Endothelial cell of umbilical vein (primary cell): ENCODE results near the gene GRK1. TPM values are rescaled to one million over a fixed set of nuclear protein-coding genes. Genes with fewer than 3 reads are reported as not detected.

ENCODE experiments used
- BruUV-seq: library from RNA; stranded (reverse); fragments of 400-500 nt; replicated peaks from 2 replicates; lab custom pipeline; 2021; lab: Mats Ljungman, UMichigan
- CTCF ChIA-PET: fragments of 300-600, 350-600 bp; sonication (Branson Sonifier 250); formaldehyde crosslinking; loops from one replicate; lab custom pipeline; 2021; ENCODE audit warnings: antibody characterized with exemption, inconsistent platforms; lab: Charles Lee
- POLR2A ChIA-PET: fragments of 300-600, 350-600 bp; sonication (Branson Sonifier 250); formaldehyde crosslinking; loops from one replicate; lab custom pipeline; 2021; ENCODE audit warnings: antibody characterized with exemption, inconsistent platforms; lab: Charles Lee
- DNase-seq: peaks from one replicate; pipeline ENCODE4 v3.0.0-alpha.2; 2011; ENCODE audit warnings: low read depth, low spot score
- FAIRE-seq: peaks from 2 replicates; lab custom pipeline; 2011; peaks lifted over from hg19 to GRCh38; lab: Jason Lieb, UNC
- H2AFZ ChIP-seq: 2 replicates; pipeline ENCODE4 v1.6.0; 2012; ENCODE audit warnings: low read depth, low read length, control low read depth, inconsistent platforms
- H3K27ac ChIP-seq: 2 replicates; pipeline ENCODE4 v1.5.1; 2011; ENCODE audit warnings: low read depth, mild to moderate bottlenecking, control low read depth, low read length, moderate library complexity; ENCODE audit not compliant: insufficient read depth
- H3K27me3 ChIP-seq, 2 experiments: 2 replicates each; pipeline versions ENCODE4 v1.6.0 to v1.6.1; 2011; ENCODE audit warnings: low read length in 2 of 2, mixed read lengths in 1 of 2; ENCODE audit not compliant: control insufficient read depth in 2 of 2, insufficient read depth in 2 of 2
- H3K36me3 ChIP-seq, 2 experiments: 2 replicates in 1 of 2; 3 replicates in 1 of 2; pipeline ENCODE4 v1.5.1; 2011; ENCODE audit warnings: low read length in 2 of 2, mild to moderate bottlenecking in 1 of 2, moderate library complexity in 1 of 2; ENCODE audit not compliant: control insufficient read depth in 2 of 2, insufficient read depth in 2 of 2; ENCODE audit errors: extremely low read depth in 1 of 2
- H3K4me1 ChIP-seq: 3 replicates; pipeline ENCODE4 v1.5.1; 2011; ENCODE audit warnings: mild to moderate bottlenecking, low read length; ENCODE audit not compliant: control insufficient read depth, insufficient read depth; ENCODE audit errors: extremely low read depth
- H3K4me2 ChIP-seq: 2 replicates; pipeline ENCODE4 v1.6.1; 2011; ENCODE audit warnings: low read length, control low read depth, mixed read lengths; ENCODE audit not compliant: insufficient read depth
- H3K4me3 ChIP-seq, 3 experiments: fragments of 200-600 bp in 1 of 3; sonication (generic), shearing (Covaris generic) in 1 of 3; replicated peaks in 1 of 3; 2 replicates each; pipeline ENCODE4 v1.5.1; 2011 to 2016; ENCODE audit warnings: control low read depth in 3 of 3, low read length in 3 of 3, mild to moderate bottlenecking in 2 of 3, inconsistent platforms in 1 of 3, low read depth in 1 of 3, moderate library complexity in 1 of 3; ENCODE audit not compliant: insufficient read depth in 1 of 3
- H3K79me2 ChIP-seq: 2 replicates; pipeline ENCODE4 v1.6.0; 2012; ENCODE audit warnings: low read length, inconsistent platforms; ENCODE audit not compliant: control insufficient read depth, insufficient read depth
- H3K9ac ChIP-seq: replicated peaks from 2 replicates; pipeline ENCODE3; 2011; ENCODE audit warnings: low read length, control low read depth; ENCODE audit not compliant: insufficient read depth; ENCODE audit errors: extremely low read depth
- H3K9me1 ChIP-seq: replicated peaks from 3 replicates; pipeline ENCODE4 v1.6.0; 2011; ENCODE audit warnings: mild to moderate bottlenecking, low read length; ENCODE audit not compliant: control insufficient read depth, insufficient read depth; ENCODE audit errors: extremely low read depth
- H3K9me3 ChIP-seq: replicated peaks from 2 replicates; pipeline ENCODE4 v1.5.1; 2012; ENCODE audit warnings: low read length, inconsistent platforms; ENCODE audit not compliant: control insufficient read depth, insufficient read depth
- H4K20me1 ChIP-seq: replicated peaks from 2 replicates; pipeline ENCODE3; 2011; ENCODE audit warnings: mild to moderate bottlenecking, low read length; ENCODE audit not compliant: control insufficient read depth, insufficient read depth; ENCODE audit errors: extremely low read depth
- EZH2 ChIP-seq: IDR thresholded peaks from 2 replicates; pipeline ENCODE4 v1.6.1; 2012; ENCODE audit warnings: borderline replicate concordance, low read depth, mild to moderate bottlenecking, moderate library complexity, low read length, inconsistent platforms; ENCODE audit not compliant: severe bottlenecking
- FOS ChIP-seq: IDR thresholded peaks from 2 replicates; pipeline ENCODE4 v1.6.1; 2011; ENCODE audit warnings: mild to moderate bottlenecking, low read length, moderate library complexity, borderline replicate concordance; ENCODE audit not compliant: insufficient read depth
- GATA2 ChIP-seq: IDR thresholded peaks from 2 replicates; pipeline ENCODE4 v1.7.0; 2011; ENCODE audit warnings: low read depth, mild to moderate bottlenecking, moderate library complexity, mixed read lengths, low read length; ENCODE audit not compliant: insufficient read length, insufficient read depth
- JUN ChIP-seq: IDR thresholded peaks from 2 replicates; pipeline ENCODE4 v1.6.1; 2011; ENCODE audit warnings: borderline replicate concordance, low read depth; ENCODE audit not compliant: insufficient read length, insufficient read depth
- MAX ChIP-seq: IDR thresholded peaks from 2 replicates; pipeline ENCODE4 v1.6.1; 2011; ENCODE audit not compliant: insufficient read depth, insufficient read length
- MYC ChIP-seq: IDR thresholded peaks from one replicate; pipeline ENCODE4 v1.6.1; 2011; ENCODE audit warnings: mild to moderate bottlenecking, low read depth, low read length
- POLR2A ChIP-seq: IDR thresholded peaks from 2 replicates; pipeline ENCODE4 v1.6.1; 2012; ENCODE audit warnings: low read depth, mild to moderate bottlenecking, control low read depth, low read length
- POLR2AphosphoS5 ChIP-seq: IDR thresholded peaks from 2 replicates; pipeline ENCODE4 v1.6.1; 2012; ENCODE audit warnings: low read depth, mild to moderate bottlenecking, control low read depth, low read length, moderate library complexity; ENCODE audit not compliant: insufficient read depth
- dilution Hi-C: fragments of 300-500 bp; cut with MboI; formaldehyde crosslinking; loops from one replicate; pipeline ENCODE4 v1.15.0; 2019; ENCODE audit warnings: low sequenced_read_pairs; ENCODE audit not compliant: extremely low pct_ligation_motif_present
- intact Hi-C: fragments of 100-400 bp; cut with micrococcal nuclease; formaldehyde crosslinking; loops from one replicate; pipeline ENCODE4 v1.10.0; 2022
- polyA plus RNA-seq, 4 experiments: library from polyadenylated mRNA; depleted of rRNA in 3 of 4; stranded (reverse) in 3 of 4; unstranded in 1 of 4; fragments of >200 nt; gene quantifications; 2 replicates each; pipeline versions ENCODE4 v1.2.1 to v1.2.3, GENCODE V29; 2011 to 2012; ENCODE audit warnings: missing spikeins in 1 of 4
- total RNA-seq: library from RNA; stranded (reverse); gene quantifications from 2 replicates; pipeline ENCODE4 v1.2.3, GENCODE V29; 2021
- TF ChIP-seq, protein P1 (sequence below), 2 donors: IDR thresholded peaks; 1 replicate in 1 of 2; 2 replicates in 1 of 2; pipeline ENCODE4 v1.5.1; 2011; ENCODE audit warnings: low read length in 2 of 2, mild to moderate bottlenecking in 2 of 2, moderate library complexity in 2 of 2, control low read depth in 1 of 2, inconsistent platforms in 1 of 2, low read depth in 1 of 2; ENCODE audit not compliant: insufficient read depth in 1 of 2; ENCODE audit errors: extremely low read depth in 1 of 2

The GRK1 gene
- total and polyA plus RNA-seq, 2 donors (not counting 3 experiments of a cell fraction or from before 2014, with no cell fraction given), result not detected

DNA sequence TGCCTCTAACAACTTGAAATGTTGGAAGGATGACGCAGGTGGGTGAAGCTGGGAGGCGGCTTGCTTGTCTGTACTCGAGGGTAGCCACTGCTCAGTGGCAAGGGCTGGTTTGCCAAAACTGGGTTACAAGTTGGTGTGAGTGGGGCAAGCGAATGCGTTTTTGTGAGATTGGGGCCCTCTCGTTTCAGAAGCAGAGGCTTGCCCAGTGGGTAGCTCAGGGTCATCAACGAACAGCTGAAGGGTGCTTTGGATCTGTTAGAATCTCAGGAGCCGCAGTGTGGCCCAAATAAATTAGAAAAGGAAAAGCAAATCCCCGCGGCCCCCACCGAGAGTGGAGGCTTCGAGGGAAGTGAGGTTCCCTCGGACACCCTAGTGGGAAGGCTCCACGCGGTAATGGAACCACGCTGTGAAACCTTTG is 16.3 kb upstream of the GRK1 start:
- no peak overlapping the region for H3K9ac ChIP-seq
- CTCF ChIA-PET, result no interaction called here
- dilution Hi-C loops, result no loop called here
- no TSS peak for BruUV-seq
- H2AFZ ChIP-seq, result no peak overlapping the region
- H3K27me3 ChIP-seq, result no peaks in the 10 kb centered on the region
- FAIRE-seq, result no peak
- no peak for TF ChIP-seq FOS
- TF ChIP-seq, protein P1, sequence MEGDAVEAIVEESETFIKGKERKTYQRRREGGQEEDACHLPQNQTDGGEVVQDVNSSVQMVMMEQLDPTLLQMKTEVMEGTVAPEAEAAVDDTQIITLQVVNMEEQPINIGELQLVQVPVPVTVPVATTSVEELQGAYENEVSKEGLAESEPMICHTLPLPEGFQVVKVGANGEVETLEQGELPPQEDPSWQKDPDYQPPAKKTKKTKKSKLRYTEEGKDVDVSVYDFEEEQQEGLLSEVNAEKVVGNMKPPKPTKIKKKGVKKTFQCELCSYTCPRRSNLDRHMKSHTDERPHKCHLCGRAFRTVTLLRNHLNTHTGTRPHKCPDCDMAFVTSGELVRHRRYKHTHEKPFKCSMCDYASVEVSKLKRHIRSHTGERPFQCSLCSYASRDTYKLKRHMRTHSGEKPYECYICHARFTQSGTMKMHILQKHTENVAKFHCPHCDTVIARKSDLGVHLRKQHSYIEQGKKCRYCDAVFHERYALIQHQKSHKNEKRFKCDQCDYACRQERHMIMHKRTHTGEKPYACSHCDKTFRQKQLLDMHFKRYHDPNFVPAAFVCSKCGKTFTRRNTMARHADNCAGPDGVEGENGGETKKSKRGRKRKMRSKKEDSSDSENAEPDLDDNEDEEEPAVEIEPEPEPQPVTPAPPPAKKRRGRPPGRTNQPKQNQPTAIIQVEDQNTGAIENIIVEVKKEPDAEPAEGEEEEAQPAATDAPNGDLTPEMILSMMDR (IDR thresholded peaks at IDR 0.05; ENCODE audit: extremely low read depth in 1 of 2, insufficient read depth in 1 of 2, low read depth in 1 of 2, low read length in 2 of 2), result no peak
- TF ChIP-seq POLR2AphosphoS5, result no peak
- no peak for TF ChIP-seq POLR2A
- no peak for TF ChIP-seq JUN
- TF ChIP-seq EZH2, result no peak
- TF ChIP-seq MYC, result no peak
- TF ChIP-seq GATA2, result no peak
- no peak for TF ChIP-seq MAX
- no peak overlapping the region for H3K4me2 ChIP-seq
- POLR2A ChIA-PET, result no interaction called here
- H3K4me1 ChIP-seq, result peaks cover 4% of the 10 kb centered on the region
- no peak overlapping the region for H3K4me3 ChIP-seq
- H3K79me2 ChIP-seq, result no peaks in the 10 kb centered on the region
- H3K9me1 ChIP-seq, result no peaks in the 10 kb centered on the region
- no peak overlapping the region for H3K27ac ChIP-seq
- no peaks in the 10 kb centered on the region for H4K20me1 ChIP-seq
- no peak for DNase-seq
- H3K36me3 ChIP-seq, result no peaks in the 10 kb centered on the region
- intact Hi-C loops, result no loop called here
- no peaks in the 10 kb centered on the region for H3K9me3 ChIP-seq
